Endodermal cell (in vitro differentiated cells): Measurements from ENCODE around the gene SLC15A3. TPM values are rescaled to one million over a fixed set of nuclear protein-coding genes. Genes with fewer than 3 reads are reported as not detected.

Experiments used
- DNase-seq: peaks from one replicate; pipeline ENCODE4 v3.0.0-alpha.2; 2017
- H3K27ac ChIP-seq: 2 replicates; pipeline ENCODE4 v1.5.1; 2013; ENCODE audit warnings: mild to moderate bottlenecking, low read depth, low read length, moderate library complexity
- H3K27me3 ChIP-seq: 2 replicates; pipeline ENCODE4 v1.6.1; 2013; ENCODE audit warnings: mild to moderate bottlenecking, low read length, moderate library complexity; ENCODE audit not compliant: insufficient read depth, control insufficient read depth, poor library complexity, severe bottlenecking
- H3K36me3 ChIP-seq: 2 replicates; pipeline ENCODE4 v1.7.0; 2013; ENCODE audit warnings: mild to moderate bottlenecking, low read length, moderate library complexity; ENCODE audit not compliant: control insufficient read depth, insufficient read depth
- H3K4me1 ChIP-seq: one replicate; pipeline ENCODE4 v1.7.0; 2013; ENCODE audit warnings: low read length; ENCODE audit not compliant: control insufficient read depth, insufficient read depth
- H3K4me3 ChIP-seq: 2 replicates; pipeline ENCODE4 v1.5.1; 2013; ENCODE audit warnings: mild to moderate bottlenecking, low read length, moderate library complexity
- H3K9ac ChIP-seq: 2 replicates; pipeline ENCODE4 v1.6.1; 2013; ENCODE audit warnings: mild to moderate bottlenecking, low read length, moderate library complexity; ENCODE audit not compliant: poor library complexity, severe bottlenecking; ENCODE audit errors: extremely low read depth
- H3K9me3 ChIP-seq: 2 replicates; pipeline ENCODE4 v1.6.1; 2013; ENCODE audit warnings: mild to moderate bottlenecking, low read length, moderate library complexity; ENCODE audit not compliant: control insufficient read depth
- H3K27ac Mint-ChIP-seq: 2 replicates; pipeline ENCODE4 v1.8.0; 2020; ENCODE audit warnings: mixed read lengths
- H3K27me3 Mint-ChIP-seq: 2 replicates; pipeline ENCODE4 v1.8.0; 2021; ENCODE audit warnings: mild to moderate bottlenecking, mixed read lengths; ENCODE audit not compliant: insufficient read depth
- H3K36me3 Mint-ChIP-seq: 2 replicates; pipeline ENCODE4 v1.8.0; 2020; ENCODE audit warnings: low read depth, mixed read lengths
- H3K4me1 Mint-ChIP-seq: 2 replicates; pipeline ENCODE4 v1.8.0; 2020; ENCODE audit warnings: mixed read lengths
- H3K4me3 Mint-ChIP-seq: 2 replicates; pipeline ENCODE4 v1.8.0; 2020; ENCODE audit warnings: mild to moderate bottlenecking, moderate library complexity, mixed read lengths
- H3K9me3 Mint-ChIP-seq: 2 replicates; pipeline ENCODE4 v1.8.0; 2020; ENCODE audit warnings: mild to moderate bottlenecking, mixed read lengths
- WGBS, 2 experiments: methylation state at CpG; one replicate each; pipeline versions ENCODE4 v1.1.5 to v1.1.7; 2013; ENCODE audit warnings: missing lambda C conversion rate in 2 of 2, mixed read lengths in 1 of 2; ENCODE audit not compliant: insufficient coverage in 1 of 2, insufficient read length in 1 of 2; 5-methylcytosine and 5-hydroxymethylcytosine counted together
- total RNA-seq, 2 donors: library from RNA; stranded (reverse); fragmentation: NEBNext Ultra II Directional in 1 of 2; extraction: Animal tissue kit (Norgen Biotek cat#: 25700) in 1 of 2; gene quantifications; 2 replicates in 1 of 2; 3 replicates in 1 of 2; pipeline ENCODE4 v1.2.1, GENCODE V29; 2021
- TF ChIP-seq, protein P1 (sequence below): fragments of 200-600 bp; sonication (generic); conservative IDR thresholded peaks from 2 replicates; pipeline ENCODE4 v1.5.0; 2021; ENCODE audit warnings: antibody characterized with exemption, mild to moderate bottlenecking

The SLC15A3 gene
- total RNA-seq, 2 donors from 2014 or later = 1.4 to 1.6 TPM

DNA sequence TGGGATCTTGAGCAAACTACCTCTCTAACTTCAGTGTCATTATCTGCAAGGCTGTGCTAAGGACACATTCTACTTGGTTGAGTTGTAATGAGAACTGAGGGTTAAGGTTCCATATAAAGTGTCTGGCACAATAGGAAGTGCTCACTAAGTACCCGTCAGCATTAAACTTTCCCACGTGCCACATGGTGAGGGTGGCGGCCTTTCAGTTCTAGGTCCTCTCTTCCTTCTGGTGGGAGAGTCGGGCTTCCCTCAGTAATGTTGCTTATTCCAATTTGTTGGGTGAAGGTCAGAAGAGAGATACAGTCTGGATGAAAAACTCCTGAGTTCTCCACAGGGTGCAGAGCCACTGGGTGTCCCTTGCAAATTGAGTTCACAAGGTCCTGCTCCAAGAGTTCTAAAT, 14.9 kb upstream of the SLC15A3 start:
- Histone ChIP-seq H3K9me3 (peaks cover 9% of the 10 kb centered on the region), H3K27me3 (peaks cover 16% of the 10 kb centered on the region), H3K27ac (no peak overlapping the region), H3K4me3 (no peak overlapping the region), H3K36me3 (no peaks in the 10 kb centered on the region), H3K4me1 (no peaks in the 10 kb centered on the region), H3K9ac (no peak overlapping the region)
- H3K27ac Mint-ChIP-seq = no peak overlapping the region
- DNase-seq = no peak
- peaks cover 25% of the 10 kb centered on the region for H3K27me3 Mint-ChIP-seq
- peaks cover 5% of the 10 kb centered on the region for H3K4me1 Mint-ChIP-seq
- TF ChIP-seq, protein P1, sequence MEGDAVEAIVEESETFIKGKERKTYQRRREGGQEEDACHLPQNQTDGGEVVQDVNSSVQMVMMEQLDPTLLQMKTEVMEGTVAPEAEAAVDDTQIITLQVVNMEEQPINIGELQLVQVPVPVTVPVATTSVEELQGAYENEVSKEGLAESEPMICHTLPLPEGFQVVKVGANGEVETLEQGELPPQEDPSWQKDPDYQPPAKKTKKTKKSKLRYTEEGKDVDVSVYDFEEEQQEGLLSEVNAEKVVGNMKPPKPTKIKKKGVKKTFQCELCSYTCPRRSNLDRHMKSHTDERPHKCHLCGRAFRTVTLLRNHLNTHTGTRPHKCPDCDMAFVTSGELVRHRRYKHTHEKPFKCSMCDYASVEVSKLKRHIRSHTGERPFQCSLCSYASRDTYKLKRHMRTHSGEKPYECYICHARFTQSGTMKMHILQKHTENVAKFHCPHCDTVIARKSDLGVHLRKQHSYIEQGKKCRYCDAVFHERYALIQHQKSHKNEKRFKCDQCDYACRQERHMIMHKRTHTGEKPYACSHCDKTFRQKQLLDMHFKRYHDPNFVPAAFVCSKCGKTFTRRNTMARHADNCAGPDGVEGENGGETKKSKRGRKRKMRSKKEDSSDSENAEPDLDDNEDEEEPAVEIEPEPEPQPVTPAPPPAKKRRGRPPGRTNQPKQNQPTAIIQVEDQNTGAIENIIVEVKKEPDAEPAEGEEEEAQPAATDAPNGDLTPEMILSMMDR = no peak
- peaks cover 2% of the 10 kb centered on the region for H3K36me3 Mint-ChIP-seq
- H3K9me3 Mint-ChIP-seq = peaks cover 10% of the 10 kb centered on the region
- 90% methylated on average over 2 to 4 of the region's 4 CpGs for WGBS, 2 experiments
- H3K4me3 Mint-ChIP-seq = no peak overlapping the region

DNA sequence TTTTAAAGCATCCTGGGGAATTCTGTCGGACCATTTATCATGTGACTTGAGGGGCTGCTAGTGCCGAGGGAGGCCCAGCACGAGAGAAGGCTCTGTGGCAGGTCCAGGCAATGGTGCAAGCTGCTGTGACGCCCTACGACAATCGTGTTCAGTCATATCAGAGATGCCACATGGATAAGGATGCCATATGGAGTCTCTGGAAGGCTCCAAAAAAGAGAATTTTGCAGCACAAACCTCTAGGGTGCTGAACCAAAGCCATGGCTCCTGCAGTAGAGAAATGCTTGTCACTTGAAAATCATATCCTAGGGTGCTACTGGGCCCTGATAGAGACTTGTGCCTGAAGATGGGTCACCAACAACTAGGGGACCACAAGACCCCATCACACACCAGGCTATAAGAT, 12.8 kb upstream of the SLC15A3 start:
- peaks cover 2% of the 10 kb centered on the region for H3K36me3 Mint-ChIP-seq
- Histone ChIP-seq H3K4me3 (no peak overlapping the region), H3K27me3 (peaks cover 34% of the 10 kb centered on the region), H3K9me3 (peaks cover 9% of the 10 kb centered on the region), H3K27ac (no peak overlapping the region), H3K36me3 (no peaks in the 10 kb centered on the region), H3K9ac (no peak overlapping the region), H3K4me1 (no peaks in the 10 kb centered on the region)
- TF ChIP-seq, protein P1 = no peak
- H3K27me3 Mint-ChIP-seq = peaks cover 41% of the 10 kb centered on the region
- 89 to 92% methylated on average over 6 of the region's 6 CpGs for WGBS, 2 experiments
- no peak overlapping the region for H3K4me3 Mint-ChIP-seq
- no peak for DNase-seq
- H3K4me1 Mint-ChIP-seq = peaks cover 5% of the 10 kb centered on the region
- peaks cover 10% of the 10 kb centered on the region for H3K9me3 Mint-ChIP-seq
- H3K27ac Mint-ChIP-seq = no peak overlapping the region

DNA sequence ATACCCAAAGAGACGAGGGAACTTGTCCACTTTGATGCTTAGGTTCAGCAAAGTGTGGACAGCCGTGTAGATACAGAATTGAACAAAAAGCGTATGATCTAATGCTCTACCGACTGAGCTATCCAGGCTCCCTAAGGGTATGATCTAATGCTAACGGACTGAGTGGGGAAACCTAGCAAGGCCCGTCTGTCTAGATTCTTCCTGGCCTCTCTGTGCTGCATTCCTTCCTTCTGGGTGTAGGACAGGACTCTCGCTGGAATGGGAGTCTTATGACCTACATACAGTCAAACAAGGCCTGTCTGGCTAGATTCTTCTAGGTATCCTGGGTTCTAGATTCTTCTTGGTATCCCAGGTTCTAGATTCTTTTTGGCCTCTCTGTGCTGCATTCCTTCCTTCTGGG, 8.4 kb upstream of the SLC15A3 start:
- no peaks in the 10 kb centered on the region for H3K4me1 ChIP-seq
- 86 to 90% methylated on average over 7 of the region's 7 CpGs for WGBS, 2 experiments
- no peaks in the 10 kb centered on the region for H3K36me3 ChIP-seq
- Mint-ChIP-seq H3K36me3 (no peaks in the 10 kb centered on the region), H3K4me1 (no peaks in the 10 kb centered on the region), H3K27ac (no peak overlapping the region), H3K27me3 (peaks cover 45% of the 10 kb centered on the region), H3K4me3 (no peak overlapping the region), H3K9me3 (no peaks in the 10 kb centered on the region)
- TF ChIP-seq, protein P1 = no peak
- H3K27ac ChIP-seq = no peak overlapping the region
- H3K4me3 ChIP-seq = no peak overlapping the region
- no peak overlapping the region for H3K9ac ChIP-seq
- peaks cover 25% of the 10 kb centered on the region for H3K27me3 ChIP-seq
- H3K9me3 ChIP-seq = no peaks in the 10 kb centered on the region
- no peak for DNase-seq
